Natural killer cell (primary cell): ENCODE measurements around the gene RAI2. TPM values are rescaled to one million over a fixed set of nuclear protein-coding genes. Genes with fewer than 3 reads are reported as not detected.

Experiments used
- ATAC-seq, 3 donors: fragments of 150-1000 bp in 2 of 3; fragments of 200-7000 bp in 1 of 3; cut with Tn5 transposase; 1 replicate in 1 of 3; 2 replicates in 2 of 3; pipeline ENCODE4 v1.10.0; 2021; ENCODE audit warnings: mild to moderate bottlenecking in 2 of 3, moderate library complexity in 2 of 3
- DNase-seq, 2 donors: peaks; one replicate each; pipeline versions ENCODE4 v3.0.0 to v3.0.0-alpha.2; 2013 to 2021; ENCODE audit warnings: mixed read lengths in 1 of 2
- H3K27ac ChIP-seq: one replicate; pipeline ENCODE4 v1.5.1; 2013; ENCODE audit warnings: mild to moderate bottlenecking, low read length
- H3K27me3 ChIP-seq: one replicate; pipeline ENCODE4 v1.6.1; 2013; ENCODE audit warnings: low read length; ENCODE audit not compliant: control insufficient read depth, insufficient read depth
- H3K36me3 ChIP-seq: one replicate; pipeline ENCODE4 v1.6.1; 2013; ENCODE audit warnings: low read length; ENCODE audit not compliant: control insufficient read depth, insufficient read depth
- H3K4me1 ChIP-seq: one replicate; pipeline ENCODE4 v1.6.1; 2013; ENCODE audit warnings: low read length; ENCODE audit not compliant: control insufficient read depth, insufficient read depth
- H3K4me3 ChIP-seq: one replicate; pipeline ENCODE4 v1.5.1; 2013; ENCODE audit warnings: low read length
- H3K9me3 ChIP-seq: one replicate; pipeline ENCODE4 v1.6.1; 2013; ENCODE audit warnings: low read length; ENCODE audit not compliant: control insufficient read depth, insufficient read depth
- H3K27ac Mint-ChIP-seq, 2 donors: one replicate each; pipeline ENCODE4 v1.8.0; 2022; ENCODE audit warnings: mild to moderate bottlenecking in 2 of 2, mixed read lengths in 2 of 2, moderate library complexity in 1 of 2
- H3K27me3 Mint-ChIP-seq, 2 donors: one replicate each; pipeline ENCODE4 v1.8.0; 2022; ENCODE audit warnings: low read depth in 2 of 2, mixed read lengths in 2 of 2
- H3K36me3 Mint-ChIP-seq: one replicate; pipeline ENCODE4 v1.8.0; 2022; ENCODE audit warnings: mixed read lengths
- H3K4me1 Mint-ChIP-seq, 2 donors: one replicate each; pipeline ENCODE4 v1.8.0; 2022; ENCODE audit warnings: mixed read lengths in 2 of 2
- H3K4me3 Mint-ChIP-seq: one replicate; pipeline ENCODE4 v1.8.0; 2022; ENCODE audit warnings: mild to moderate bottlenecking, moderate library complexity, mixed read lengths
- H3K9me3 Mint-ChIP-seq, 2 donors: one replicate each; pipeline ENCODE4 v1.8.0; 2022; ENCODE audit warnings: mixed read lengths in 2 of 2
- WGBS: methylation state at CpG from one replicate; pipeline ENCODE4 v1.1.7; 2013; ENCODE audit warnings: missing lambda C conversion rate; ENCODE audit not compliant: insufficient coverage; 5-methylcytosine and 5-hydroxymethylcytosine counted together
- intact Hi-C: fragments of 100-400 bp; cut with micrococcal nuclease; formaldehyde crosslinking; loops from one replicate; pipeline ENCODE4 v1.14.2; 2022
- total RNA-seq, 4 donors: library from RNA; stranded (reverse); fragments of 120-200 nt in 1 of 4; gene quantifications; one replicate each; pipeline versions ENCODE4 v1.2.3 to v1.2.4, GENCODE V29; 2013 to 2022
- TF ChIP-seq, protein P1 (sequence below): fragments of 200-600 bp; IDR thresholded peaks from one replicate; pipeline ENCODE4 v1.8.0; 2022; ENCODE audit warnings: antibody characterized with exemption

The RAI2 gene
- total RNA-seq, 3 donors from 2014 or later (not counting 1 experiment from before 2014, with no cell fraction given), result not detected

DNA sequence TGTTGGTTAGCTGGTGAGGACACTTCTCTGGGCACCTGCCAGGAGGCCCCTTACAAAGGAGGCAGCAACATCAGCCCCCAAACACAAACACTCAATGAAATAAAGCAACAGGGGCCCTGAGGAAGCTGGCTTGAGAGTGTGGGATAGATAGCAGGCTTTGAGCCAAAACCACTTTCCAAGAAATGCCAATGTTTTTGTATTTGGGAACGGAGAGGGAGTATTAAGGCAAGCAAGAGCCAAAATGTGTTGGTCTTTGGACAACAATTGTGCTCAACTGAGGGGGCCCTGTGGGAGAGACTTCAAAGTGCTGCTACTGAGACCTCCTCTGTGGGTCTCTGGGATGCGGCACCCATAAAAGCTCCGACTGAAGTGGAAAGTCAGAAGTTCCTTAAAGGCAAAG lies 41.0 kb downstream of the RAI2 start:
- no peak overlapping the region for H3K4me3 Mint-ChIP-seq
- intact Hi-C loops, result no loop called here
- no peaks in the 10 kb centered on the region for H3K36me3 Mint-ChIP-seq

DNA sequence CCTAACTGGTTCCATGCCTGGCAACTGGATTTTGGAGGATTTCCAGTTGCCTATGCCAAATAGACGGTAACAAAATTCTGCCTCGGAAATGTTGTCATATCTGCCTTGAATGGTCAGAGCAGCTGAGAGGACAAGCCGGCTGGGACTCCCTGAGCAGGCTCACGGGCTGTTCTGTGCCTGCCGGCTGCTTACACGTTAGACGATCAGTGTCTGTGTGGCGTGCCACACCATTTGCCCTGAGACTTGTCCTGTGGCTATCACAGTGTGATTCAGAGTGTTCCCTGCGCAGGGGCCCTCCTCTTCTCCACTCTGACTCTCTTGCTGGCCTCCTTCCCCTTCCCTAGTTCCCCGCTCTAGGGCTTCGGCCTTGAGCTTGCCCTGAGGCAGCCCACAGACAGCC lies 42.4 kb downstream of the RAI2 start:
- Histone ChIP-seq H3K36me3 (no peaks in the 10 kb centered on the region), H3K27ac (no peak overlapping the region), H3K4me1 (no peaks in the 10 kb centered on the region), H3K4me3 (no peak overlapping the region), H3K9me3 (no peaks in the 10 kb centered on the region), H3K27me3 (no peaks in the 10 kb centered on the region)
- Mint-ChIP-seq H3K4me3 (no peak overlapping the region), H3K27ac (no peak overlapping the region), H3K4me1 (no peaks in the 10 kb centered on the region), H3K9me3 (no peaks in the 10 kb centered on the region), H3K36me3 (no peaks in the 10 kb centered on the region), H3K27me3 (peaks cover 2 to 14% of the 10 kb centered on the region in 2 donors)
- ATAC-seq, result no peak
- intact Hi-C loops, result no loop called here
- 93% methylated on average over 11 of the region's 11 CpGs for WGBS
- DNase-seq, result no peak
- TF ChIP-seq, protein P1, sequence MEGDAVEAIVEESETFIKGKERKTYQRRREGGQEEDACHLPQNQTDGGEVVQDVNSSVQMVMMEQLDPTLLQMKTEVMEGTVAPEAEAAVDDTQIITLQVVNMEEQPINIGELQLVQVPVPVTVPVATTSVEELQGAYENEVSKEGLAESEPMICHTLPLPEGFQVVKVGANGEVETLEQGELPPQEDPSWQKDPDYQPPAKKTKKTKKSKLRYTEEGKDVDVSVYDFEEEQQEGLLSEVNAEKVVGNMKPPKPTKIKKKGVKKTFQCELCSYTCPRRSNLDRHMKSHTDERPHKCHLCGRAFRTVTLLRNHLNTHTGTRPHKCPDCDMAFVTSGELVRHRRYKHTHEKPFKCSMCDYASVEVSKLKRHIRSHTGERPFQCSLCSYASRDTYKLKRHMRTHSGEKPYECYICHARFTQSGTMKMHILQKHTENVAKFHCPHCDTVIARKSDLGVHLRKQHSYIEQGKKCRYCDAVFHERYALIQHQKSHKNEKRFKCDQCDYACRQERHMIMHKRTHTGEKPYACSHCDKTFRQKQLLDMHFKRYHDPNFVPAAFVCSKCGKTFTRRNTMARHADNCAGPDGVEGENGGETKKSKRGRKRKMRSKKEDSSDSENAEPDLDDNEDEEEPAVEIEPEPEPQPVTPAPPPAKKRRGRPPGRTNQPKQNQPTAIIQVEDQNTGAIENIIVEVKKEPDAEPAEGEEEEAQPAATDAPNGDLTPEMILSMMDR, result no peak

More for the DNA sequence above, 41.0 kb downstream of the RAI2 start:
- Mint-ChIP-seq H3K27ac (no peak overlapping the region), H3K27me3 (peaks cover 2 to 5% of the 10 kb centered on the region in 2 donors), H3K4me1 (no peaks in the 10 kb centered on the region), H3K9me3 (no peaks in the 10 kb centered on the region)
- H3K4me3 ChIP-seq, result no peak overlapping the region
- H3K4me1 ChIP-seq, result no peaks in the 10 kb centered on the region
- ATAC-seq, result no peak
- H3K27me3 ChIP-seq, result no peaks in the 10 kb centered on the region
- no peak overlapping the region for H3K27ac ChIP-seq
- TF ChIP-seq, protein P1, result no peak
- no peak for DNase-seq
- WGBS, result 69% methylated on average over 3 of the region's 3 CpGs
- no peaks in the 10 kb centered on the region for H3K36me3 ChIP-seq
- no peaks in the 10 kb centered on the region for H3K9me3 ChIP-seq

DNA sequence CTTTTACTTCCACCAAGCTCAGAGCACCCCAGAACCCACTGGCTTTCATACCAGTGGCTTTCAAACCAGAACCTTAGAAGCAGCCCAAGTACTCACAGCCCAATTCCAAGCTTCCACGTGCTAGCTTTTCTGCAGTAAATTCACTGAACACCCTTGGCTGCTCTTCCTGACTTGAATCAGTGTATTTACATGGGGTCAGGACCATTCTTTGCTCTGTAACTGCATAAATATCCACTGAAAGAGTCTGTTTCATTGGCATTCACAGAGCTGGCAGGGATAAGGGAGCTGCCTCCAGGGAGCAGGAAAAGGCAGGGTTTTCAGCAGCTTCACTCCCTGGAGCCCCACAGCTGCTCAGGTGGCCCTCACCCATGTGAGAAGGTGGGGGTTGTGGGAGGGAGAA lies 43.8 kb downstream of the RAI2 start:
- WGBS, result 50% methylated on average over 1 of the region's 1 CpG
- H3K4me3 ChIP-seq, result no peak overlapping the region
- H3K27me3 ChIP-seq, result no peaks in the 10 kb centered on the region
- DNase-seq, result no peak
- no peaks in the 10 kb centered on the region for H3K9me3 Mint-ChIP-seq
- TF ChIP-seq, protein P1, result no peak
- no peak for ATAC-seq
- no peaks in the 10 kb centered on the region for H3K4me1 Mint-ChIP-seq
- H3K9me3 ChIP-seq, result no peaks in the 10 kb centered on the region
- H3K36me3 Mint-ChIP-seq, result no peaks in the 10 kb centered on the region
- H3K27ac ChIP-seq, result no peak overlapping the region
- no peaks in the 10 kb centered on the region for H3K4me1 ChIP-seq
- H3K27me3 Mint-ChIP-seq, result peaks cover 2 to 14% of the 10 kb centered on the region in 2 donors
- H3K4me3 Mint-ChIP-seq, result no peak overlapping the region
- no peaks in the 10 kb centered on the region for H3K36me3 ChIP-seq
- intact Hi-C loops, result no loop called here
- no peak overlapping the region for H3K27ac Mint-ChIP-seq

DNA sequence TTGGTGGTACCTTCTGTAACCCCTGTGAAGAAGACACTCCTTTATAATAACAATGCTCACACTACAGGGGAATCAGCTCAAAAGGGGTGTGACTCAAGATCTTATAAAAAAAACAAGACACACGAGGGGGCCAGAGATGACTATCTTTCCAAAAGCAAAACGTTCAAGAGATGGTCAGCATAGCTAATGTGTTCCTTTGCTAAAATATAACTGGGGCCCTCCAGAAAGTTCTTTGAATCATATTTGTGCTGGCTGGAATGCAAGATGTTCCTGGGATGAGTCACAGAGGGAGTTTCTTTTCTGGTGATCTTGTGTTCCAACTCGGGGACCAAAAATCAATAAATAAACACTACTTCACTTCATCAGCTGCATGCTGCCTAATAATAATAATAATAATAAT lies 46.5 kb downstream of the RAI2 start:
- H3K27ac Mint-ChIP-seq, result no peak overlapping the region
- no peak for ATAC-seq
- intact Hi-C loops, result no loop called here

More for the DNA sequence above, 46.5 kb downstream of the RAI2 start:
- H3K9me3 ChIP-seq, result no peaks in the 10 kb centered on the region
- no peak for DNase-seq
- H3K4me1 ChIP-seq, result no peaks in the 10 kb centered on the region
- Mint-ChIP-seq H3K27me3 (peaks cover 0 to 14% of the 10 kb centered on the region in 2 donors), H3K4me3 (no peak overlapping the region), H3K4me1 (no peaks in the 10 kb centered on the region), H3K9me3 (no peaks in the 10 kb centered on the region), H3K36me3 (no peaks in the 10 kb centered on the region)
- no peak overlapping the region for H3K4me3 ChIP-seq
- WGBS, result 46% methylated on average over 2 of the region's 3 CpGs
- H3K27me3 ChIP-seq, result no peaks in the 10 kb centered on the region
- TF ChIP-seq, protein P1, result no peak
- no peaks in the 10 kb centered on the region for H3K36me3 ChIP-seq
- no peak overlapping the region for H3K27ac ChIP-seq
